IMR-90 (cell line): ENCODE results near the gene ZNF512. TPM values are rescaled to one million over a fixed set of nuclear protein-coding genes. Genes with fewer than 3 reads are reported as not detected.

Experiments used
- ATAC-seq: fragments of 200-7000 bp; cut with Tn5 transposase; 2 replicates; pipeline ENCODE4 v1.9.1; 2020; ENCODE audit warnings: low read depth, mild to moderate bottlenecking, moderate library complexity
- BruUV-seq: library from RNA; stranded (reverse); fragments of 400-500 nt; replicated peaks from 2 replicates; lab custom pipeline; 2021; lab: Mats Ljungman, UMichigan
- CTCF ChIA-PET: fragments of 300-600 bp; formaldehyde crosslinking; extraction: SDS; loops from one replicate; lab custom pipeline; 2021; ENCODE audit warnings: antibody characterized with exemption; lab: Yijun Ruan, JAX
- POLR2A ChIA-PET: fragments of 300-600 bp; sonication (Branson Sonifier 250); formaldehyde crosslinking; loops from one replicate; lab custom pipeline; 2022; ENCODE audit warnings: antibody characterized with exemption; ENCODE audit not compliant: unreplicated experiment; lab: Charles Lee
- DNase-seq: peaks from one replicate; pipeline ENCODE4 v3.0.0; 2013
- H2AFZ ChIP-seq: replicated peaks from 2 replicates; pipeline ENCODE3; 2013; ENCODE audit warnings: low read length, mild to moderate bottlenecking; ENCODE audit not compliant: poor library complexity
- H2AK5ac ChIP-seq: 2 replicates; pipeline ENCODE4 v1.6.1; 2013; ENCODE audit warnings: low read depth, low read length, inconsistent platforms
- H2AK9ac ChIP-seq: replicated peaks from 2 replicates; pipeline ENCODE3; 2013; ENCODE audit warnings: mild to moderate bottlenecking, low read depth, low read length, moderate library complexity; ENCODE audit not compliant: poor library complexity
- H2BK120ac ChIP-seq: 2 replicates; pipeline ENCODE4 v1.6.1; 2013; ENCODE audit warnings: low read depth, low read length, inconsistent platforms
- H2BK15ac ChIP-seq: 3 replicates; pipeline ENCODE4 v1.6.1; 2013; ENCODE audit warnings: low read depth, low read length, inconsistent platforms
- H2BK20ac ChIP-seq: 2 replicates; pipeline ENCODE4 v1.6.1; 2013; ENCODE audit warnings: low read depth, mild to moderate bottlenecking, inconsistent platforms, low read length, moderate library complexity
- H2BK5ac ChIP-seq: 2 replicates; pipeline ENCODE4 v1.6.1; 2013; ENCODE audit warnings: mild to moderate bottlenecking, low read depth, low read length, inconsistent platforms; ENCODE audit not compliant: poor library complexity, severe bottlenecking
- H3K14ac ChIP-seq: replicated peaks from 2 replicates; pipeline ENCODE4 v1.6.1; 2013; ENCODE audit warnings: low read depth, low read length, inconsistent platforms
- H3K18ac ChIP-seq: 2 replicates; pipeline ENCODE4 v1.6.1; 2013; ENCODE audit warnings: low read depth, low read length, control low read depth
- H3K23ac ChIP-seq: 2 replicates; pipeline ENCODE4 v1.6.1; 2013; ENCODE audit warnings: low read depth, low read length, inconsistent platforms
- H3K27ac ChIP-seq: 2 replicates; pipeline ENCODE4 v1.5.1; 2013; ENCODE audit warnings: mild to moderate bottlenecking, control low read depth, low read length; ENCODE audit not compliant: insufficient read depth
- H3K27me3 ChIP-seq: 2 replicates; pipeline ENCODE4 v1.6.1; 2013; ENCODE audit warnings: low read length; ENCODE audit not compliant: control insufficient read depth, insufficient read depth
- H3K36me3 ChIP-seq: 2 replicates; pipeline ENCODE4 v1.6.1; 2013; ENCODE audit warnings: low read length, mixed read lengths; ENCODE audit not compliant: control insufficient read depth, insufficient read depth
- H3K4ac ChIP-seq: 2 replicates; pipeline ENCODE4 v1.6.1; 2013; ENCODE audit warnings: low read depth, low read length, inconsistent platforms
- H3K4me1 ChIP-seq: 2 replicates; pipeline ENCODE4 v1.6.1; 2013; ENCODE audit warnings: low read length, mixed read lengths; ENCODE audit not compliant: control insufficient read depth, insufficient read depth
- H3K4me2 ChIP-seq: 2 replicates; pipeline ENCODE4 v1.6.1; 2013; ENCODE audit warnings: low read depth, mild to moderate bottlenecking, control low read depth, low read length, moderate library complexity
- H3K4me3 ChIP-seq: 2 replicates; pipeline ENCODE4 v1.5.1; 2013; ENCODE audit warnings: low read depth, mild to moderate bottlenecking, control low read depth, low read length, moderate library complexity; ENCODE audit not compliant: insufficient read depth
- H3K56ac ChIP-seq: 2 replicates; pipeline ENCODE4 v1.6.1; 2013; ENCODE audit warnings: low read length, inconsistent platforms; ENCODE audit not compliant: insufficient read depth; ENCODE audit errors: extremely low read depth
- H3K79me1 ChIP-seq, 2 experiments: 2 replicates each; pipeline ENCODE4 v1.6.1; 2013; ENCODE audit warnings: low read length in 2 of 2, inconsistent platforms in 1 of 2, low read depth in 1 of 2
- H3K9ac ChIP-seq: 2 replicates; pipeline ENCODE4 v1.6.1; 2013; ENCODE audit warnings: low read depth, low read length, control low read depth
- H3K9me1 ChIP-seq: 2 replicates; pipeline ENCODE4 v1.6.1; 2013; ENCODE audit warnings: low read length, inconsistent platforms; ENCODE audit not compliant: insufficient read depth
- H3K9me3 ChIP-seq: 2 replicates; pipeline ENCODE4 v1.6.1; 2013; ENCODE audit warnings: low read length; ENCODE audit not compliant: control insufficient read depth, insufficient read depth
- H4K20me1 ChIP-seq: 2 replicates; pipeline ENCODE4 v1.6.1; 2013; ENCODE audit warnings: low read length, inconsistent platforms; ENCODE audit not compliant: insufficient read depth
- H4K5ac ChIP-seq: 2 replicates; pipeline ENCODE4 v1.6.1; 2013; ENCODE audit warnings: mild to moderate bottlenecking, low read depth, low read length, control low read depth
- H4K8ac ChIP-seq, 2 experiments: 2 replicates each; pipeline ENCODE4 v1.6.1; 2013; ENCODE audit warnings: low read depth in 2 of 2, low read length in 2 of 2, control low read depth in 1 of 2, inconsistent platforms in 1 of 2
- H4K91ac ChIP-seq: 2 replicates; pipeline ENCODE4 v1.6.1; 2013; ENCODE audit warnings: low read depth, low read length, inconsistent platforms; ENCODE audit not compliant: insufficient read depth
- CEBPB ChIP-seq: IDR thresholded peaks from 2 replicates; pipeline ENCODE4 v1.6.1; 2012; ENCODE audit warnings: low read depth, low read length, improper control_type of control experiment
- MAFK ChIP-seq: IDR thresholded peaks from 2 replicates; pipeline ENCODE4 v1.6.1; 2012; ENCODE audit warnings: low read depth, low read length, improper control_type of control experiment
- WGBS, 2 experiments: methylation state at CpG; one replicate each; pipeline versions ENCODE4 v1.1.5 to v1.1.7; 2013; ENCODE audit warnings: missing lambda C conversion rate in 2 of 2; ENCODE audit not compliant: insufficient read length in 1 of 2; ENCODE audit errors: extremely low coverage in 2 of 2; 5-methylcytosine and 5-hydroxymethylcytosine counted together
- dilution Hi-C: fragments of 300-500 bp; cut with HindIII; formaldehyde crosslinking; loops from one replicate; pipeline ENCODE4 v1.14.3; 2018; ENCODE audit warnings: low sequenced_read_pairs; ENCODE audit not compliant: unreplicated experiment
- in situ Hi-C: fragments of 300-500 bp; cut with MboI; formaldehyde crosslinking; loops from 3 replicates; pipeline ENCODE4 v1.14.3; 2019; ENCODE audit warnings: low sequenced_read_pairs, inconsistent platforms, mixed read lengths
- intact Hi-C: fragments of 100-400 bp; cut with micrococcal nuclease; formaldehyde crosslinking; loops from 2 replicates; pipeline ENCODE4 v1.10.0; 2022
- polyA plus RNA-seq, 3 experiments: library from polyadenylated mRNA; depleted of rRNA; stranded (reverse); fragments of >200 nt; gene quantifications; 2 replicates each; pipeline ENCODE4 v1.2.3, GENCODE V29; 2012; ENCODE audit warnings: low replicate concordance in 1 of 3
- total RNA-seq: library from RNA; depleted of rRNA; stranded (reverse); fragments of >200 nt; gene quantifications from 2 replicates; pipeline ENCODE4 v1.2.3, GENCODE V29; 2012

The ZNF512 gene
- total and polyA plus RNA-seq, 2 of the 4 experiments (the other 2 are of a cell fraction): 25.8 to 56.5 TPM

DNA sequence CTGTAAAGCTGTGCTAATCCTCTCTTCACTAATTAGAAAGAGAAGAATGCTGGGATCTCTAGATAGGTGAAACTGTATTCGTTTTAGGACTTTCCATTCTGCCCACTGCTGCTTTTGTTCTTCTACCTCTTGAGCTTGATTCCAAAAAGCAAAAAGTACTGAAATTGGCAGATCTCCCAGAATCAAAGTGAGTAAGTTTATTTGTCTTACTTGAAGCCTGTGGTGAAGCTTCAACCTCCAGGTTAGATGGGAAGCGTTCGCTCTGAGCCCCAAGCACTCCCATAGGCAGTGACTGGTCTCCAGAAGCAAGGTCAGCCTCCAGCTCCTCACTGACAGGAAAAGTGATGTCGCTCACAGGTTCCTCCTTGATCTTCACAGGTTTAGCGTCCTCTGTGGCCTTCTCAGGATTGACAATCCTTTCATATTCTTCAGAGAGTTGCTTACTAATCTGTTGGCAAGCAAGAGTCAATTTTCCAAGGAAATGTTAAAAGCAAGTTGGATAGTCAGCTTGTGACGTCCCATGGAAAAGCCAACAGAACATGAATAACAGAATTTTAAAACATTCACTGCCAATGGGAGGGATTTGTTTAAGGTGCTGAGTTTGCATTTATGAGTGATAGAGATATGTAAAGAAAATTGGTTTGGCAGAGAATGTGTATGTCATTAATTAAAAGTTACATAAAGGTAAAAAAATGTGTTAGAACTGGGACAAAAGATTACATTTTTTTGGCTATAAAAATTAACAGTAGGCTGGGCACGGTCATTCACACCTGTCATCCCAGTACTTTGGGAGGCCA lies 72.5 kb downstream of the ZNF512 start:
- Histone ChIP-seq H3K18ac (no peak overlapping the region), H3K79me1 (peaks cover 2 to 10% of the 10 kb centered on the region in 2 experiments; a peak in 2 of 4 replicates), H4K20me1 (peaks cover 4% of the 10 kb centered on the region; the same call in 1 of the 2 replicates), H4K91ac (no peak overlapping the region), H3K9ac (no peak overlapping the region), H2AFZ (no peak overlapping the region), H3K4me2 (no peak overlapping the region), H3K36me3 (peaks cover 40% of the 10 kb centered on the region), H3K14ac (no peak overlapping the region), H2BK5ac (no peak overlapping the region), H2AK9ac (no peak overlapping the region), H3K27me3 (no peaks in the 10 kb centered on the region), H3K56ac (no peak overlapping the region), H2BK15ac (no peak overlapping the region), H2BK20ac (no peak overlapping the region), H4K8ac (no peak overlapping the region), H4K5ac (no peak overlapping the region), H3K9me1 (peaks cover 5% of the 10 kb centered on the region), H3K9me3 (no peaks in the 10 kb centered on the region), H3K4ac (no peak overlapping the region), H3K27ac (no peak overlapping the region), H2AK5ac (no peak overlapping the region), H2BK120ac (no peak overlapping the region), H3K23ac (no peak overlapping the region), H3K4me1 (no peaks in the 10 kb centered on the region; the same call in 1 of the 2 replicates), H3K4me3 (no peak overlapping the region)
- ChIA-PET POLR2A (no interaction called here), CTCF (interaction anchor here (0.6 kb wide), 1 partner anchor 20 kb away, joined by 3 read pairs; no protein-coding TSS in a partner anchor)
- intact Hi-C loops (no loop called here), dilution Hi-C loops (no loop called here), in situ Hi-C loops (no loop called here)
- no TSS peak for BruUV-seq
- TF ChIP-seq CEBPB: no peak
- peak; percentile 91 for TF ChIP-seq MAFK
- DNase-seq: peak; percentile 91
- peak; percentile 60 for ATAC-seq
- no CpG with 5 or more reads among the region's 7 CpGs for WGBS, 2 experiments
